ENCODE results near the gene CREB1.

CREB1 gene

DNA sequence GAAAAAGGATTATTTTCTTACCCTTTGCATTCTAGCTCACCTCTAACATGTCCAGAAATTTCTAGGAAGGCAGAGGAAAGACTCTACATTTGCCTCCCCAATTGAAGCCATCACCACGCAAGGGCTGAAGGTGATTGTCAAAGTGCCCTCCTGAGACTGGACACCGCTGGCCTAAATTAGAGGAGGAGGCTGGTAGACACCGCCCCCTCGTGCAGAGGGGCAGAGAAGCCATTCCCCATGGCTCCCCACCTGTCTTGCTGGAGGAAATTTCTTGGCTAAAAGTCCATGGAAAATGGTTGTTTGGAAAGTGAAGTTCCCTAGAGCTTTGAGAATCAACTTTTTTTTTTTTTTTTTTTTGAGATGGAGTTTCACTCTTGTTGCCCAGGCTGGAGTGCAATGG lies 31.3 kb upstream of the CREB1 start:
- H3K9me3 ChIP-seq, result no peaks in the 10 kb centered on the region
- no peaks in the 10 kb centered on the region for H3K27me3 ChIP-seq
- peak overlapping the region; percentile 91 for H3K27ac ChIP-seq
- TF ChIP-seq, protein P1, sequence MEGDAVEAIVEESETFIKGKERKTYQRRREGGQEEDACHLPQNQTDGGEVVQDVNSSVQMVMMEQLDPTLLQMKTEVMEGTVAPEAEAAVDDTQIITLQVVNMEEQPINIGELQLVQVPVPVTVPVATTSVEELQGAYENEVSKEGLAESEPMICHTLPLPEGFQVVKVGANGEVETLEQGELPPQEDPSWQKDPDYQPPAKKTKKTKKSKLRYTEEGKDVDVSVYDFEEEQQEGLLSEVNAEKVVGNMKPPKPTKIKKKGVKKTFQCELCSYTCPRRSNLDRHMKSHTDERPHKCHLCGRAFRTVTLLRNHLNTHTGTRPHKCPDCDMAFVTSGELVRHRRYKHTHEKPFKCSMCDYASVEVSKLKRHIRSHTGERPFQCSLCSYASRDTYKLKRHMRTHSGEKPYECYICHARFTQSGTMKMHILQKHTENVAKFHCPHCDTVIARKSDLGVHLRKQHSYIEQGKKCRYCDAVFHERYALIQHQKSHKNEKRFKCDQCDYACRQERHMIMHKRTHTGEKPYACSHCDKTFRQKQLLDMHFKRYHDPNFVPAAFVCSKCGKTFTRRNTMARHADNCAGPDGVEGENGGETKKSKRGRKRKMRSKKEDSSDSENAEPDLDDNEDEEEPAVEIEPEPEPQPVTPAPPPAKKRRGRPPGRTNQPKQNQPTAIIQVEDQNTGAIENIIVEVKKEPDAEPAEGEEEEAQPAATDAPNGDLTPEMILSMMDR (IDR thresholded peaks at IDR 0.05), result no peak
- H3K4me3 ChIP-seq (ENCODE audit: low read depth in 1 of 2, low read length in 1 of 2), result peak overlapping the region; percentile 23 to 44
- no peaks in the 10 kb centered on the region for H3K36me3 ChIP-seq
- peaks cover 37 to 47% of the 10 kb centered on the region in 2 experiments for H3K4me1 ChIP-seq (ENCODE audit: control insufficient read depth in 1 of 2, insufficient read depth in 1 of 2, low read depth in 1 of 2, low read length in 1 of 2)

- Histone ChIP-seq H3K27ac (peak overlapping the region; percentile 91), H3K36me3 (no peaks in the 10 kb centered on the region), H3K27me3 (no peaks in the 10 kb centered on the region), H3K4me3 (ENCODE audit: low read depth in 1 of 2, low read length in 1 of 2) (peak overlapping the region; percentile 23 to 44), H3K9me3 (no peaks in the 10 kb centered on the region), H3K4me1 (ENCODE audit: control insufficient read depth in 1 of 2, insufficient read depth in 1 of 2, low read depth in 1 of 2, low read length in 1 of 2) (peaks cover 37 to 47% of the 10 kb centered on the region in 2 experiments)
- TF ChIP-seq, protein P1 (IDR thresholded peaks at IDR 0.05), result no peak
Measured at GRCh38 chr2:207499114-207499513, 30.6 kb upstream of the CREB1 start.

GRCh38 chr2:207501802-207502576 lies 27.8 kb upstream of the CREB1 start:
- H3K36me3 ChIP-seq, result no peaks in the 10 kb centered on the region
- TF ChIP-seq, protein P1 (IDR thresholded peaks at IDR 0.05), result no peak
- H3K9me3 ChIP-seq, result no peaks in the 10 kb centered on the region
- H3K27ac ChIP-seq, result peak overlapping the region; percentile 91
- no peaks in the 10 kb centered on the region for H3K27me3 ChIP-seq
- H3K4me1 ChIP-seq (ENCODE audit: control insufficient read depth in 1 of 2, insufficient read depth in 1 of 2, low read depth in 1 of 2, low read length in 1 of 2), result peaks cover 37 to 50% of the 10 kb centered on the region in 2 experiments
- no peak overlapping the region for H3K4me3 ChIP-seq (ENCODE audit: low read depth in 1 of 2, low read length in 1 of 2)

- Histone ChIP-seq H3K27ac (no peak overlapping the region), H3K4me1 (ENCODE audit: control insufficient read depth in 1 of 2, insufficient read depth in 1 of 2, low read depth in 1 of 2, low read length in 1 of 2) (peaks cover 37 to 47% of the 10 kb centered on the region in 2 experiments), H3K9me3 (no peaks in the 10 kb centered on the region), H3K4me3 (ENCODE audit: low read depth in 1 of 2, low read length in 1 of 2) (no peak overlapping the region), H3K27me3 (no peaks in the 10 kb centered on the region), H3K36me3 (no peaks in the 10 kb centered on the region)
- TF ChIP-seq, protein P1 (IDR thresholded peaks at IDR 0.05), result no peak
Measured at GRCh38 chr2:207502577-207503198, 27.1 kb upstream of the CREB1 start.

- Histone ChIP-seq H3K4me3 (ENCODE audit: low read depth in 1 of 2, low read length in 1 of 2) (no peak overlapping the region), H3K27ac (no peak overlapping the region), H3K9me3 (no peaks in the 10 kb centered on the region), H3K4me1 (ENCODE audit: control insufficient read depth in 1 of 2, insufficient read depth in 1 of 2, low read depth in 1 of 2, low read length in 1 of 2) (peaks cover 31 to 41% of the 10 kb centered on the region in 2 experiments), H3K27me3 (no peaks in the 10 kb centered on the region), H3K36me3 (no peaks in the 10 kb centered on the region)
- TF ChIP-seq, protein P1 (IDR thresholded peaks at IDR 0.05), result no peak
Measured at GRCh38 chr2:207503234-207503633, 26.5 kb upstream of the CREB1 start.

Measured in neutrophil (primary cell).